Common myeloid progenitor, CD34-positive (primary cell): ENCODE data around the gene CHRNA4.

ENCODE experiments used
- CTCF ChIA-PET: fragments of 350-600 bp; sonication (Branson Sonifier 250); formaldehyde crosslinking; loops from one replicate; lab custom pipeline; 2021; ENCODE audit warnings: antibody characterized with exemption; lab: Charles Lee
- POLR2A ChIA-PET: fragments of 350-600 bp; sonication (Branson Sonifier 250); formaldehyde crosslinking; loops from one replicate; lab custom pipeline; 2021; ENCODE audit warnings: antibody characterized with exemption; lab: Charles Lee
- DNase-seq, 3 donors: peaks; one replicate each; pipeline versions ENCODE4 v3.0.0 to v3.0.0-alpha.2; 2013
- H3K27ac ChIP-seq, 2 experiments: 1 replicate in 1 of 2; 2 replicates in 1 of 2; pipeline ENCODE4 v1.7.0; 2013; ENCODE audit warnings: inconsistent platforms in 2 of 2, low read length in 2 of 2, mild to moderate bottlenecking in 2 of 2, low read depth in 1 of 2, moderate library complexity in 1 of 2; ENCODE audit not compliant: severe bottlenecking in 2 of 2, insufficient read depth in 1 of 2, poor library complexity in 1 of 2
- H3K27me3 ChIP-seq, 5 experiments: replicated peaks in 2 of 5; 1 replicate in 3 of 5; 2 replicates in 2 of 5; pipeline versions ENCODE4 v1.6.1 to v1.7.0; 2013; ENCODE audit warnings: low read length in 4 of 5, mild to moderate bottlenecking in 2 of 5, moderate library complexity in 2 of 5, inconsistent platforms in 1 of 5; ENCODE audit not compliant: insufficient read depth in 5 of 5, control insufficient read depth in 4 of 5
- H3K36me3 ChIP-seq, 4 experiments: 1 replicate in 2 of 4; 2 replicates in 2 of 4; pipeline versions ENCODE4 v1.6.1 to v1.7.0; 2013; ENCODE audit warnings: low read length in 3 of 4, control low read depth in 1 of 4, mild to moderate bottlenecking in 1 of 4; ENCODE audit not compliant: control insufficient read depth in 4 of 4, insufficient read depth in 4 of 4
- H3K4me1 ChIP-seq, 4 experiments: 1 replicate in 3 of 4; 2 replicates in 1 of 4; pipeline versions ENCODE4 v1.6.1 to v1.7.1; 2013; ENCODE audit warnings: low read length in 3 of 4, mild to moderate bottlenecking in 3 of 4, control low read depth in 1 of 4, inconsistent platforms in 1 of 4, moderate library complexity in 1 of 4; ENCODE audit not compliant: control insufficient read depth in 4 of 4, insufficient read depth in 4 of 4; ENCODE audit errors: control extremely low read depth in 1 of 4
- H3K4me3 ChIP-seq, 7 experiments: 1 replicate in 4 of 7; 2 replicates in 3 of 7; pipeline versions ENCODE4 v1.5.1 to v1.7.0; 2013; ENCODE audit warnings: mild to moderate bottlenecking in 7 of 7, low read length in 6 of 7, moderate library complexity in 6 of 7, inconsistent platforms in 2 of 7, low read depth in 2 of 7, control low read depth in 1 of 7; ENCODE audit not compliant: insufficient read depth in 4 of 7, control insufficient read depth in 1 of 7; ENCODE audit errors: extremely low read depth in 1 of 7
- H3K9me3 ChIP-seq, 5 experiments: 1 replicate in 4 of 5; 2 replicates in 1 of 5; pipeline versions ENCODE4 v1.6.1 to v1.7.1; 2013; ENCODE audit warnings: low read length in 4 of 5, mild to moderate bottlenecking in 2 of 5, inconsistent platforms in 1 of 5, low read depth in 1 of 5, moderate library complexity in 1 of 5; ENCODE audit not compliant: control insufficient read depth in 4 of 5, insufficient read depth in 2 of 5; ENCODE audit errors: control extremely low read depth in 1 of 5
- WGBS: methylation state at CpG from one replicate; pipeline ENCODE4 v1.1.5; 2013; ENCODE audit not compliant: insufficient coverage; 5-methylcytosine and 5-hydroxymethylcytosine counted together

Gene CHRNA4

GRCh38 chr20:63366390-63367365, 5.5 kb upstream of the CHRNA4 start:
- CTCF ChIA-PET: no interaction called here
- Histone ChIP-seq H3K4me3 (no peak overlapping the region), H3K36me3 (no peaks in the 10 kb centered on the region), H3K27ac (no peak overlapping the region), H3K9me3 (no peaks in the 10 kb centered on the region), H3K27me3 (peaks cover 0 to 56% (median 15%) of the 10 kb centered on the region in 5 experiments), H3K4me1 (no peaks in the 10 kb centered on the region)
- WGBS: 86% methylated on average over 25 of the region's 30 CpGs
- POLR2A ChIA-PET: no interaction called here
- DNase-seq: no peak

- ChIA-PET CTCF (no interaction called here), POLR2A (no interaction called here)
- no peaks in the 10 kb centered on the region for H3K36me3 ChIP-seq
- no peaks in the 10 kb centered on the region for H3K9me3 ChIP-seq
- H3K4me1 ChIP-seq: peaks cover 0 to 3% (median under 1%) of the 10 kb centered on the region in 4 experiments
- no peak for DNase-seq
- 86% methylated on average over 20 of the region's 22 CpGs for WGBS
- no peak overlapping the region for H3K27ac ChIP-seq
- H3K4me3 ChIP-seq: no peak overlapping the region
- peaks cover 0 to 54% (median 14%) of the 10 kb centered on the region in 5 experiments for H3K27me3 ChIP-seq
Observed at GRCh38 chr20:63365601-63366389, 4.6 kb upstream of the CHRNA4 start.

GRCh38 chr20:63364801-63365585, 3.8 kb upstream of the CHRNA4 start:
- CTCF ChIA-PET: no interaction called here
- H3K9me3 ChIP-seq: no peaks in the 10 kb centered on the region
- peaks cover 0 to 55% (median 14%) of the 10 kb centered on the region in 5 experiments for H3K27me3 ChIP-seq
- H3K36me3 ChIP-seq: no peaks in the 10 kb centered on the region
- H3K27ac ChIP-seq: no peak overlapping the region
- no peak for DNase-seq
- 80% methylated on average over 17 of the region's 20 CpGs for WGBS
- H3K4me1 ChIP-seq: peaks cover 0 to 8% (median 2%) of the 10 kb centered on the region in 4 experiments
- H3K4me3 ChIP-seq: no peak overlapping the region
- POLR2A ChIA-PET: no interaction called here

- Histone ChIP-seq H3K4me3 (no peak overlapping the region), H3K27me3 (peaks cover 0 to 61% (median 16%) of the 10 kb centered on the region in 5 experiments), H3K36me3 (no peaks in the 10 kb centered on the region), H3K9me3 (no peaks in the 10 kb centered on the region), H3K27ac (no peak overlapping the region), H3K4me1 (peaks cover 0 to 8% (median 2%) of the 10 kb centered on the region in 4 experiments)
- no peak for DNase-seq
- WGBS: 89% methylated on average over 19 of the region's 19 CpGs
- ChIA-PET POLR2A (no interaction called here), CTCF (no interaction called here)
Observed at GRCh38 chr20:63363981-63364561, 2.9 kb upstream of the CHRNA4 start.

- Histone ChIP-seq H3K27ac (no peak overlapping the region), H3K27me3 (peaks cover 0 to 66% (median 17%) of the 10 kb centered on the region in 5 experiments), H3K4me3 (no peak overlapping the region), H3K36me3 (no peaks in the 10 kb centered on the region), H3K9me3 (no peaks in the 10 kb centered on the region), H3K4me1 (peaks cover 0 to 8% (median 2%) of the 10 kb centered on the region in 4 experiments)
- WGBS: 91% methylated on average over 21 of the region's 23 CpGs
- ChIA-PET POLR2A (no interaction called here), CTCF (no interaction called here)
- DNase-seq: no peak
Observed at GRCh38 chr20:63363013-63363957, 2.1 kb upstream of the CHRNA4 start.
